Activated CD4-positive, alpha-beta T cell treated with anti-CD3 and anti-CD28 coated beads, Interleukin-2, amount 50 U/mL, for 1 hour (primary cell): ENCODE data around the gene MAGI1.

Experiments
- DNase-seq: peaks from one replicate; pipeline ENCODE4 v3.0.0-alpha.2; 2020

Gene MAGI1

GRCh38 chr3:65368866-65369265 is 669.9 kb downstream of the MAGI1 start:
- DNase-seq, result no peak

- DNase-seq, result no peak
Observed at GRCh38 chr3:65362688-65363087, 676.0 kb downstream of the MAGI1 start.

GRCh38 chr3:65361448-65361847 is 677.3 kb downstream of the MAGI1 start:
- no peak for DNase-seq

- DNase-seq, result no peak
Observed at GRCh38 chr3:65356331-65357248, 682.1 kb downstream of the MAGI1 start.

- DNase-seq, result no peak
Observed at GRCh38 chr3:65354880-65355279, 683.8 kb downstream of the MAGI1 start.

GRCh38 chr3:65352951-65353350 is 685.8 kb downstream of the MAGI1 start:
- no peak for DNase-seq

GRCh38 chr3:65351753-65352152 is 687.0 kb downstream of the MAGI1 start:
- DNase-seq, result no peak

GRCh38 chr3:65350801-65351476 is 687.8 kb downstream of the MAGI1 start:
- no peak for DNase-seq

GRCh38 chr3:65348398-65348995 is 690.2 kb downstream of the MAGI1 start:
- no peak for DNase-seq

- DNase-seq, result no peak
Observed at GRCh38 chr3:65347166-65347565, 691.6 kb downstream of the MAGI1 start.

GRCh38 chr3:65344846-65345245 is 693.9 kb downstream of the MAGI1 start:
- DNase-seq, result no peak

GRCh38 chr3:65344444-65344843 is 694.3 kb downstream of the MAGI1 start:
- no peak for DNase-seq

GRCh38 chr3:65343736-65344135 is 695.0 kb downstream of the MAGI1 start:
- no peak for DNase-seq

GRCh38 chr3:65343026-65343425 is 695.7 kb downstream of the MAGI1 start:
- no peak for DNase-seq

GRCh38 chr3:65342084-65342683 is 696.5 kb downstream of the MAGI1 start:
- no peak for DNase-seq

GRCh38 chr3:65339192-65339740 is 699.5 kb downstream of the MAGI1 start:
- DNase-seq, result no peak

- DNase-seq, result no peak
Observed at GRCh38 chr3:65338571-65338970, 700.1 kb downstream of the MAGI1 start.

- no peak for DNase-seq
Observed at GRCh38 chr3:65335587-65335986, 703.1 kb downstream of the MAGI1 start.

- DNase-seq, result no peak
Observed at GRCh38 chr3:65334045-65334665, 704.6 kb downstream of the MAGI1 start.

- DNase-seq, result no peak
Observed at GRCh38 chr3:65331730-65332129, 707.0 kb downstream of the MAGI1 start.

- no peak for DNase-seq
Observed at GRCh38 chr3:65330072-65330471, 708.6 kb downstream of the MAGI1 start.

GRCh38 chr3:65328148-65328547 is 710.6 kb downstream of the MAGI1 start:
- DNase-seq, result no peak

GRCh38 chr3:65326574-65326973 is 712.1 kb downstream of the MAGI1 start:
- DNase-seq, result no peak
